Measurements from ENCODE around the gene SVIL. TPM values are rescaled to one million over a fixed set of nuclear protein-coding genes. Genes with fewer than 3 reads are reported as not detected.

SVIL gene
- total and polyA plus RNA-seq, 2 of the 13 experiments (the other 11 are each of a cell fraction or from before 2014, with no cell fraction given): 3.9 to 12.1 TPM

DNA sequence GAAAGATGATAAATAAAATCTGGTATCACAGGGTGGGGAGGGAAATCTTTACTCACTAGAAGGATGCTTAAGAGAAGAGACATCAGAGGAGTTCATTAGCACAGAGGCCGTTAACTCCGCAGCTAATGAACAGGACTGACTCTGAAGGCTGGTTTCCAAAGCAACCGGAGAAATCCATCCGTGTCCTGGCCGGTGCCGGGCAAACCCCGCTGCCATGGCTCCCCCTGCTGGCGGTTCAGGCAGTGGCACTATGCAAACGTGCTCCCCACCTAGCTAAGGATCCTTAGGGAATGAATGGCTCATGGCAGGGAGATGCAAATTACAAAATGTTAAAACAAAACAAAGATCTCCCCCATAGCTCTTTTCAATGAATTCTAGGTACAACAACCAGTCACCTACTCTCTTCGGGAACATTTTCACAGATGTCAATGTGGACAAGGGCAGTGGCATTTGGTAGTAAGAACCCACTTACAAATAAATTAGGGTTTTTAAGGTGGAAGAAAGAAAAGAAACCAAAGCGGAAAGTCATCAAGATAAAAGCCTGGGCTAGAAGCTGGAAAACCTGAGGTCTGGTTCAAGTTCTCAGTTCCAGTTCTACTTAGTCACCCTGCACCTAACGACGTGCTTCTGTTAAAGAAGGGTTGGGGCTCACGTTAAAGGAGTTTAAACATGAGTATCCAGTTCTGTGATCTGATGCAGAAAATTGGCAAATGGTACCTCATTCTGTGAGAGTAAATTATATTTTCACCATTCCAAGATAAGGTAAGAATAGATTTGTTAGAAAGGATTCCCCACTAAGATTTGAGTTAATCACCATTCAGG, 138.2 kb downstream of the SVIL start (continued):
- TF ChIP-seq SALL2 (CRISPR knock-in tag; IDR thresholded peaks at IDR 0.05) (no peak), ZNF124 (CRISPR knock-in tag; IDR thresholded peaks at IDR 0.05) (peak; percentile 61; the same call in 1 of the 2 replicates), SALL1 (CRISPR knock-in tag; IDR thresholded peaks at IDR 0.05) (peak; percentile 31; the same call in 1 of the 2 replicates), FOXA3 (CRISPR knock-in tag; IDR thresholded peaks at IDR 0.05) (0 out of 2 replicates have a peak, but pooled peaks have one; percentile 24), XRCC5 (optimal IDR thresholded peaks at IDR 0.05; ENCODE audit: low read length) (peak; percentile 82), POLR2AphosphoS5 (IDR thresholded peaks at IDR 0.05; ENCODE audit: low read depth, low read length) (no peak)
- TF ChIP-seq, protein P1, sequence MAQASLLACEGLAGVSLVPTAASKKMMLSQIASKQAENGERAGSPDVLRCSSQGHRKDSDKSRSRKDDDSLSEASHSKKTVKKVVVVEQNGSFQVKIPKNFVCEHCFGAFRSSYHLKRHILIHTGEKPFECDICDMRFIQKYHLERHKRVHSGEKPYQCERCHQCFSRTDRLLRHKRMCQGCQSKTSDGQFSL (CRISPR knock-in tag; IDR thresholded peaks at IDR 0.05): no peak
- TF ChIP-seq, protein P2, sequence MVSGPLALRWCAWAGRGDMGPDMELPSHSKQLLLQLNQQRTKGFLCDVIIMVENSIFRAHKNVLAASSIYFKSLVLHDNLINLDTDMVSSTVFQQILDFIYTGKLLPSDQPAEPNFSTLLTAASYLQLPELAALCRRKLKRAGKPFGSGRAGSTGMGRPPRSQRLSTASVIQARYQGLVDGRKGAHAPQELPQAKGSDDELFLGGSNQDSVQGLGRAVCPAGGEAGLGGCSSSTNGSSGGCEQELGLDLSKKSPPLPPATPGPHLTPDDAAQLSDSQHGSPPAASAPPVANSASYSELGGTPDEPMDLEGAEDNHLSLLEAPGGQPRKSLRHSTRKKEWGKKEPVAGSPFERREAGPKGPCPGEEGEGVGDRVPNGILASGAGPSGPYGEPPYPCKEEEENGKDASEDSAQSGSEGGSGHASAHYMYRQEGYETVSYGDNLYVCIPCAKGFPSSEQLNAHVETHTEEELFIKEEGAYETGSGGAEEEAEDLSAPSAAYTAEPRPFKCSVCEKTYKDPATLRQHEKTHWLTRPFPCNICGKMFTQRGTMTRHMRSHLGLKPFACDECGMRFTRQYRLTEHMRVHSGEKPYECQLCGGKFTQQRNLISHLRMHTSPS (CRISPR knock-in tag; IDR thresholded peaks at IDR 0.05; ENCODE audit: low read depth): no peak
- TF ChIP-seq, protein P3, sequence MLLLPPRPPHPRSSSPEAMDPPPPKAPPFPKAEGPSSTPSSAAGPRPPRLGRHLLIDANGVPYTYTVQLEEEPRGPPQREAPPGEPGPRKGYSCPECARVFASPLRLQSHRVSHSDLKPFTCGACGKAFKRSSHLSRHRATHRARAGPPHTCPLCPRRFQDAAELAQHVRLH (CRISPR knock-in tag; IDR thresholded peaks at IDR 0.05; ENCODE audit: borderline replicate concordance, low read depth): no peak
- TF ChIP-seq, protein P4, sequence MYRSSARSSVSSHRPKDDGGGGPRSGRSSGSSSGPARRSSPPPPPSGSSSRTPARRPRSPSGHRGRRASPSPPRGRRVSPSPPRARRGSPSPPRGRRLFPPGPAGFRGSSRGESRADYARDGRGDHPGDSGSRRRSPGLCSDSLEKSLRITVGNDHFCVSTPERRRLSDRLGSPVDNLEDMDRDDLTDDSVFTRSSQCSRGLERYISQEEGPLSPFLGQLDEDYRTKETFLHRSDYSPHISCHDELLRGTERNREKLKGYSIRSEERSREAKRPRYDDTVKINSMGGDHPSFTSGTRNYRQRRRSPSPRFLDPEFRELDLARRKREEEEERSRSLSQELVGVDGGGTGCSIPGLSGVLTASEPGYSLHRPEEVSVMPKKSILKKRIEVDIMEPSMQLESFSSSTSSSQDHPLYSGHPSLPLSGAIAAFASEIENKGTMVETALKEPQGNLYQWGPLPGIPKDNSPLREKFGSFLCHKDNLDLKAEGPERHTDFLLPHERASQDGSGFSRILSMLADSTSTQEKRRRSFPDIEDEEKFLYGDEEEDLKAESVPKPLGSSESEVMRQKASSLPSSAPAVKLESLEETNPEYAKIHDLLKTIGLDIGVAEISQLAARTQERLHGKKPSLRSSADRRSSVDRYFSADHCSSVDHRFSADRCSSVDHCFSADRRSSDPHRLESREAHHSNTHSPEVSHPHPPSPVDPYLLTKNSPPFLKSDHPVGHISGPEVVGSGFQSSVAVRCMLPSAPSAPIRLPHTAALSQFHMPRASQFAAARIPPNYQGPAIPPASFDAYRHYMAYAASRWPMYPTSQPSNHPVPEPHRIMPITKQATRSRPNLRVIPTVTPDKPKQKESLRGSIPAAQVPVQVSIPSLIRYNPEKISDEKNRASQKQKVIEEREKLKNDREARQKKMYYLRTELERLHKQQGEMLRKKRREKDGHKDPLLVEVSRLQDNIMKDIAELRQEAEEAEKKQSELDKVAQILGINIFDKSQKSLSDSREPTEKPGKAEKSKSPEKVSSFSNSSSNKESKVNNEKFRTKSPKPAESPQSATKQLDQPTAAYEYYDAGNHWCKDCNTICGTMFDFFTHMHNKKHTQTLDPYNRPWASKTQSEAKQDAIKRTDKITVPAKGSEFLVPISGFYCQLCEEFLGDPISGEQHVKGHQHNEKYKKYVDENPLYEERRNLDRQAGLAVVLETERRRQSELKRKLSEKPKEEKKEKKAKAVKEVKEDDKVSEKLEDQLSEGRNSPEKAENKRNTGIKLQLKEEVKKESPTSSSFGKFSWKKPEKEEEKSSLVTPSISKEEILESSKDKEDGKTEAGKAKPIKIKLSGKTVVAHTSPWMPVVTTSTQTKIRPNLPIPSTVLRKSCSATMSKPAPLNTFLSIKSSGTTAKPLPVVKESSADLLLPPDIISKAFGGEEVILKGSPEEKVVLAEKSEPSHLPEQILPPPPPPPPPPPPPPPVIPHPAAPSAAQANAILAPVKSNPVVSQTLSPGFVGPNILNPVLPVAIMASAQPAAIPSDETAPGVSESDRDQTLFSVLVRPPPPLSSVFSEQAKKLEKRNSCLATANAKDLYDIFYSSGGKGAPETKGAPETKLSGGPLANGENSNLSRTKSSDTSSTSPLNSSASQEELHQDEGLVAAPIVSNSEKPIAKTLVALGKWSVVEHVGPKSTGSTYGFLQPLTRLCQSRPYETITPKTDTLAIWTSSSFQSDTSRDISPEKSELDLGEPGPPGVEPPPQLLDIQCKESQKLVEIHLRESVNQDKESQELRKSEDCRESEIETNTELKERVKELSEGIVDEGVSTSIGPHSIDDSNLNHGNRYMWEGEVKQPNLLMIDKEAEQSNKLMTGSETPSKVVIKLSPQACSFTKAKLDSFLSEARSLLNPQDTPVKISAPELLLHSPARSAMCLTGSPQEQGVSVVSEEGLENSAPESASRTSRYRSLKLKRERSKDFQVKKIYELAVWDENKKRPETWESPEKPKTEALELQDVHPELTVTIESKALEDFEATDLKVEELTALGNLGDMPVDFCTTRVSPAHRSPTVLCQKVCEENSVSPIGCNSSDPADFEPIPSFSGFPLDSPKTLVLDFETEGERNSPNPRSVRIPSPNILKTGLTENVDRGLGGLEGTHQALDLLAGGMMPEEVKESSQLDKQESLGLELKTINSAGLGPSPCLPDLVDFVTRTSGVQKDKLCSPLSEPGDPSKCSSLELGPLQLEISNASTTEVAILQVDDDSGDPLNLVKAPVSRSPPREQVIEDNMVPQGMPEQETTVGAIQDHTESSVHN (CRISPR knock-in tag; IDR thresholded peaks at IDR 0.05): no peak
